ENCODE measurements around the gene CAPG. TPM values are rescaled to one million over a fixed set of nuclear protein-coding genes. Genes with fewer than 3 reads are reported as not detected.

CAPG gene
- total RNA-seq, 1 donor from 2014 or later: 76.4 TPM

DNA sequence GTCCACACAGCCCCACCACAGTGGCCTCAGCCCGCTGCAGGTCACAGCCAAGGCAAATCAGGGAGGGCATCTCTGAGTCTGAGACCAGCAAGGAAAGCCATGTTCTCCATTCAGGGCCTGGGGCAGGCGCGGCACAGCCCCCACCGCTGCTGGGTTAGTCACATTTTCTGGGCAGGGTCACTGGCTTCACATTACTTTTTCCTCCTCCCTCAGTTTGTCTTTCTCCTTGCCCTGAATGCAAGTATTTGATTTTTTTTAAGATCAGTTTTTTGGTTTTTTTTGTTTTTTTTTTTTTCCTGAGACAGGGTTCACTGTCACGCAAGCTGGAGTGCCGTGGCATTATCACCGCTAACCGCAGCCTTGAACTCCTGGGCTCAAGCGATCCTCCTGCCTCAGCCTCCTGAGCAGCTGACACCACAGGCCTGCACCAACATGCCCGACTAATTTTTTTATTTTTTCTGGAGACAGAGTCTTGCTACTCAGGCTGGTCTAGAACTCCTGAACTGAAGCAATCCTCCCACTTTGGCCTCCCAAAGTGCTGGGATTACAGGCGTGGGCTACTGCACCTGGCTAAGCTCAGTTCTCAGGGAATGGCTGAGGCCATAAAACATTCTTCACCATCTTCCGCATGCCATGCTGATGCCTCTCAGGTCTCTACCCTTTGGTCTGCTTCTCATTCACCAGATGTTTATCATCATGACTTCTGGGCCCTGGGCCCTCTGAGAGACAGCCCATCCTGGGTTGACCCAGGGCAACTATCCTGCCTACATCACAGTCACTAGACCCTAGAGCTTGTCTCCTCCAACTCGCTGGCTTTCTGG lies 628 bp upstream of the CAPG start:
- Mint-ChIP-seq H3K4me3 (ENCODE audit: unreplicated experiment) (no peak overlapping the region), H3K27ac (ENCODE audit: unreplicated experiment) (no peak overlapping the region)
- TF ChIP-seq, protein P1, sequence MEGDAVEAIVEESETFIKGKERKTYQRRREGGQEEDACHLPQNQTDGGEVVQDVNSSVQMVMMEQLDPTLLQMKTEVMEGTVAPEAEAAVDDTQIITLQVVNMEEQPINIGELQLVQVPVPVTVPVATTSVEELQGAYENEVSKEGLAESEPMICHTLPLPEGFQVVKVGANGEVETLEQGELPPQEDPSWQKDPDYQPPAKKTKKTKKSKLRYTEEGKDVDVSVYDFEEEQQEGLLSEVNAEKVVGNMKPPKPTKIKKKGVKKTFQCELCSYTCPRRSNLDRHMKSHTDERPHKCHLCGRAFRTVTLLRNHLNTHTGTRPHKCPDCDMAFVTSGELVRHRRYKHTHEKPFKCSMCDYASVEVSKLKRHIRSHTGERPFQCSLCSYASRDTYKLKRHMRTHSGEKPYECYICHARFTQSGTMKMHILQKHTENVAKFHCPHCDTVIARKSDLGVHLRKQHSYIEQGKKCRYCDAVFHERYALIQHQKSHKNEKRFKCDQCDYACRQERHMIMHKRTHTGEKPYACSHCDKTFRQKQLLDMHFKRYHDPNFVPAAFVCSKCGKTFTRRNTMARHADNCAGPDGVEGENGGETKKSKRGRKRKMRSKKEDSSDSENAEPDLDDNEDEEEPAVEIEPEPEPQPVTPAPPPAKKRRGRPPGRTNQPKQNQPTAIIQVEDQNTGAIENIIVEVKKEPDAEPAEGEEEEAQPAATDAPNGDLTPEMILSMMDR (IDR thresholded peaks at IDR 0.05; ENCODE audit: unreplicated experiment): no peak

DNA sequence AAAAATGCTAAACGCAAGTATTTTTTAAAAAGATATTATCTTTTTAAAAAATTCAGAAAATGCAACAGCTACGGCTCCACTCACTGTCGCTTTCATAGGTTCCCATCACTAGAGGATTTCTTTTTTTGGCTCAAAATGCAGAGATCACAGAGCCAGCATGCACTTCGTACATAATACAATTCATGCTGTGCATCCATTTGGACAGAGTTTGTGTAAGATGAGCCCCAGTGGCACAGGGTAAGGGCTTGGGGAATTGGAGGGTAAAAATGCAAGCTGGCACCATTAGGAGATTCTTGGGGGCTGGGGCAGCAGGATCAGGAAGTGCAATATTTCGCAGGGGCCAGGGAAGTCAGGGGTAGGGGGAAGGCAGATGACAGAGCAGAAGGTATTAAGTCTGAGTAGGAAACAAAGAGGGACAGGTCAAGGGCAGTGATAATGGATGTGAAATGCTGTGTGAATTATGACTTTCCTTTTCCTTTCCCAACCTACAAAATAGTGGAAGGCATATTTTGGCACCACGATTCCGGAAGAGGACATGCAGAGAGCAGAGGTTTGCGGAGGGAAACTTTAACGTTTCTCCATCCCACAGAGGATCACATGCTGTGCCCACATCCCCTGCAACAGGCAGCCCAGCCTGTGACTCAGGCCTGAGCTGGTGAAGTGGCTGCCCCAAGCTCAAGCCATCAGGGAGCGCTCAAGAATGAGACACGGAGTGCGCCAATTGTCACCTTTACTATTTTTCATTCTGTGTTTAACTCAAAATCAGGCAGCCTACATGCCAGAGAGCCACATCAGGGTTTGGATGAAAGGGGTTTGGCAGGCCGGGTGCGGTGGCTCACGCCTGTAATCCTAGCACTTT lies 4.7 kb downstream of the CAPG start:
- peaks cover 6% of the 10 kb centered on the region for H3K4me1 Mint-ChIP-seq (ENCODE audit: unreplicated experiment)
- H3K4me3 Mint-ChIP-seq (ENCODE audit: unreplicated experiment): no peak overlapping the region
- H3K36me3 Mint-ChIP-seq (ENCODE audit: low read depth, unreplicated experiment): peaks cover 14% of the 10 kb centered on the region
- H3K27me3 Mint-ChIP-seq (ENCODE audit: unreplicated experiment): peaks cover 6% of the 10 kb centered on the region
- peak overlapping the region; percentile 53 for H3K27ac Mint-ChIP-seq (ENCODE audit: unreplicated experiment)
- no peaks in the 10 kb centered on the region for H3K9me3 Mint-ChIP-seq (ENCODE audit: unreplicated experiment)
- TF ChIP-seq, protein P1 (IDR thresholded peaks at IDR 0.05; ENCODE audit: unreplicated experiment): no peak
- no peak for DNase-seq (ENCODE audit: low spot score)

More for the DNA sequence above, 628 bp upstream of the CAPG start:
- H3K4me1 Mint-ChIP-seq (ENCODE audit: unreplicated experiment): peaks cover 3% of the 10 kb centered on the region
- no peaks in the 10 kb centered on the region for H3K9me3 Mint-ChIP-seq (ENCODE audit: unreplicated experiment)
- H3K27me3 Mint-ChIP-seq (ENCODE audit: unreplicated experiment): peaks cover 7% of the 10 kb centered on the region
- no peaks in the 10 kb centered on the region for H3K36me3 Mint-ChIP-seq (ENCODE audit: low read depth, unreplicated experiment)
- DNase-seq (ENCODE audit: low spot score): no peak

DNA sequence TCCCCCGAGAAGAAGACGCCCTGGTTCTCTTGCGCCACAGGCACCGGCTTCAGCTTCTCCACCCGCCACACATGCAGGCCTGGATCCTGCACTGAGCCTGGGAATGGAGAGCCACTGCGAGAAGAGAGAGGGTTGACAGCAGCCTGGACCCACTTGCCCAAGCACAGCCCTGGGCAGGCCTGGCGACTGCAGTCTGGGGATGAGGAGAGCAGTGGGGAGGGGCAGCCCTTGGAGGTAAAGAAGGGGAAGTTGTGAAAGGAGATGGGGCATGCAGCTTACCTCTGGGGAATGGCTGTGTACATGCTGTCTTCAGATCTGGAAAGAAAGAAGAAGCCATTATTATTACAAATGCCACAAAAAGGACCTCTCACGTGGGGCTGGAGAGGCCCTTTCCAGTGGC lies 8.3 kb downstream of the CAPG start:
- Mint-ChIP-seq H3K4me1 (ENCODE audit: unreplicated experiment) (peaks cover 7% of the 10 kb centered on the region), H3K4me3 (ENCODE audit: unreplicated experiment) (no peak overlapping the region), H3K27ac (ENCODE audit: unreplicated experiment) (no peak overlapping the region), H3K9me3 (ENCODE audit: unreplicated experiment) (no peaks in the 10 kb centered on the region), H3K36me3 (ENCODE audit: low read depth, unreplicated experiment) (peaks cover 23% of the 10 kb centered on the region), H3K27me3 (ENCODE audit: unreplicated experiment) (peaks cover 4% of the 10 kb centered on the region)
- TF ChIP-seq, protein P1 (IDR thresholded peaks at IDR 0.05; ENCODE audit: unreplicated experiment): no peak
- DNase-seq (ENCODE audit: low spot score): no peak

DNA sequence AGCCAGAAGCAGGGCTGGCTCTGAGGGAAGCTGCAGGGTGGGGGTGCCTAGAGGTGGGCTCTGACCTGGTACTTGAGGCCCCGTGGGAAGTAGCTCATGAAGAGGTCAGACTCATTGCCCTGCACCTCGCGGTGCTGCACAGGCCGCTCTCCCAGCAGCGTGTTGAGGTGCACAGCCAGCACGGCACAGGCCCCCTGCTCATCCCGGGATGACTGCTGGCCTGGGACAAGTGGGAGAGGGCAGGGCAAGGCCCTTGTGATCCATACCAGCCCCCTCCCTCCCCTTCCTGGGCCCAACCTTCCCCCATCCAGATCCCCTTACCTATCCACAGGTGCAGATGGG lies 8.7 kb downstream of the CAPG start:
- DNase-seq (ENCODE audit: low spot score): no peak
- Mint-ChIP-seq H3K36me3 (ENCODE audit: low read depth, unreplicated experiment) (peaks cover 23% of the 10 kb centered on the region), H3K27ac (ENCODE audit: unreplicated experiment) (no peak overlapping the region), H3K27me3 (ENCODE audit: unreplicated experiment) (peaks cover 6% of the 10 kb centered on the region), H3K4me3 (ENCODE audit: unreplicated experiment) (no peak overlapping the region), H3K4me1 (ENCODE audit: unreplicated experiment) (peaks cover 11% of the 10 kb centered on the region), H3K9me3 (ENCODE audit: unreplicated experiment) (no peaks in the 10 kb centered on the region)
- TF ChIP-seq, protein P1 (IDR thresholded peaks at IDR 0.05; ENCODE audit: unreplicated experiment): no peak
